Stimulated activated memory B cell treated with anti-CD40 and anti-IgM and Interleukin-4, amounts not matched to agents 10 μg/mL and 1 μg/mL and 100 μg/mL, for 72 hours (primary cell): ENCODE measurements around the gene BBS4.
"Not testable (repeated sequence)": the region's sequence is repeated elsewhere in the genome, so short reads cannot be mapped to it uniquely, and the experiment has no call there.

Experiments used
- ATAC-seq: fragments of 150-1000 bp; cut with Tn5 transposase; 2 replicates; pipeline ENCODE4 v1.10.0; 2021
- H3K27ac Mint-ChIP-seq: one replicate; pipeline ENCODE4 v1.8.0; 2022; ENCODE audit warnings: mild to moderate bottlenecking, mixed read lengths
- H3K27me3 Mint-ChIP-seq: one replicate; pipeline ENCODE4 v1.8.0; 2022; ENCODE audit warnings: mixed read lengths
- H3K36me3 Mint-ChIP-seq: one replicate; pipeline ENCODE4 v1.8.0; 2022; ENCODE audit warnings: mixed read lengths
- H3K4me1 Mint-ChIP-seq: one replicate; pipeline ENCODE4 v1.8.0; 2022; ENCODE audit warnings: mixed read lengths
- H3K4me3 Mint-ChIP-seq: one replicate; pipeline ENCODE4 v1.8.0; 2022; ENCODE audit warnings: mild to moderate bottlenecking, moderate library complexity, mixed read lengths
- H3K9me3 Mint-ChIP-seq: one replicate; pipeline ENCODE4 v1.8.0; 2022; ENCODE audit warnings: mixed read lengths

The BBS4 gene

GRCh38 chr15:72685925-72686794 is at the start of gene BBS4, which contains the start of gene HIGD2B:
Gene BBS4 (plus strand): TSS chr15:72686207. CDS start chr15:72686228, 21 bp downstream.
Gene HIGD2B (minus strand): TSS chr15:72686182. CDS start chr15:72676374, 9,808 bp downstream.
- peak within 1 kb of the TSS; percentile 93 for H3K27ac Mint-ChIP-seq
- peak; percentile 98 for ATAC-seq
- H3K4me3 Mint-ChIP-seq: peak within 1 kb of the TSS; percentile 91
- no peaks in the 10 kb centered on the region for H3K36me3 Mint-ChIP-seq
- peaks cover 12% of the 10 kb centered on the region for H3K4me1 Mint-ChIP-seq
- no peaks in the 10 kb centered on the region for H3K9me3 Mint-ChIP-seq
- H3K27me3 Mint-ChIP-seq: no peaks in the 10 kb centered on the region

- H3K27ac Mint-ChIP-seq, H3K9me3 Mint-ChIP-seq, H3K27me3 Mint-ChIP-seq, H3K4me1 Mint-ChIP-seq, H3K36me3 Mint-ChIP-seq, H3K4me3 Mint-ChIP-seq: not testable (repeated sequence)
- ATAC-seq: peak; percentile 42
Observed at GRCh38 chr15:72636519-72637282, 49.3 kb upstream of the BBS4 start.

- H3K27me3 Mint-ChIP-seq, H3K4me1 Mint-ChIP-seq, H3K36me3 Mint-ChIP-seq, H3K27ac Mint-ChIP-seq, H3K4me3 Mint-ChIP-seq, H3K9me3 Mint-ChIP-seq: not testable (repeated sequence)
- peak; percentile 24 for ATAC-seq
Observed at GRCh38 chr15:72639759-72640483, 46.1 kb upstream of the BBS4 start.

- H3K4me1 Mint-ChIP-seq, H3K36me3 Mint-ChIP-seq, H3K9me3 Mint-ChIP-seq, H3K27ac Mint-ChIP-seq, H3K27me3 Mint-ChIP-seq, H3K4me3 Mint-ChIP-seq, ATAC-seq: not testable (repeated sequence)
Observed at GRCh38 chr15:72642271-72642670, 43.7 kb upstream of the BBS4 start.

GRCh38 chr15:72648631-72649253 is 37.3 kb upstream of the BBS4 start:
- H3K36me3 Mint-ChIP-seq, H3K27ac Mint-ChIP-seq, H3K4me1 Mint-ChIP-seq, H3K27me3 Mint-ChIP-seq, H3K4me3 Mint-ChIP-seq, H3K9me3 Mint-ChIP-seq: not testable (repeated sequence)
- ATAC-seq: peak; percentile 39

- not testable (repeated sequence) for H3K27ac Mint-ChIP-seq, H3K4me3 Mint-ChIP-seq, ATAC-seq, H3K27me3 Mint-ChIP-seq, H3K36me3 Mint-ChIP-seq, H3K9me3 Mint-ChIP-seq, H3K4me1 Mint-ChIP-seq
Observed at GRCh38 chr15:72654397-72654796, 31.6 kb upstream of the BBS4 start, which contains the start of gene GOLGA6B. Gene GOLGA6B (plus strand): TSS chr15:72654697. CDS start chr15:72654738, 41 bp downstream.

GRCh38 chr15:72656014-72656413 is 30.0 kb upstream of the BBS4 start:
- not testable (repeated sequence) for H3K36me3 Mint-ChIP-seq, H3K27me3 Mint-ChIP-seq

GRCh38 chr15:72661081-72661480 is 24.9 kb upstream of the BBS4 start:
- not testable (repeated sequence) for H3K9me3 Mint-ChIP-seq, H3K36me3 Mint-ChIP-seq, ATAC-seq, H3K4me1 Mint-ChIP-seq, H3K4me3 Mint-ChIP-seq, H3K27ac Mint-ChIP-seq, H3K27me3 Mint-ChIP-seq

More at GRCh38 chr15:72656014-72656413, 30.0 kb upstream of the BBS4 start:
- ATAC-seq, H3K4me1 Mint-ChIP-seq, H3K9me3 Mint-ChIP-seq, H3K27ac Mint-ChIP-seq, H3K4me3 Mint-ChIP-seq: not testable (repeated sequence)

GRCh38 chr15:72663931-72664330 is 22.1 kb upstream of the BBS4 start:
- H3K36me3 Mint-ChIP-seq, ATAC-seq, H3K9me3 Mint-ChIP-seq, H3K27me3 Mint-ChIP-seq, H3K27ac Mint-ChIP-seq, H3K4me3 Mint-ChIP-seq, H3K4me1 Mint-ChIP-seq: not testable (repeated sequence)

GRCh38 chr15:72665706-72666105 is 20.3 kb upstream of the BBS4 start:
- H3K36me3 Mint-ChIP-seq, H3K27ac Mint-ChIP-seq, H3K4me1 Mint-ChIP-seq, ATAC-seq, H3K4me3 Mint-ChIP-seq, H3K27me3 Mint-ChIP-seq, H3K9me3 Mint-ChIP-seq: not testable (repeated sequence)

- not testable (repeated sequence) for H3K27ac Mint-ChIP-seq, H3K4me1 Mint-ChIP-seq, H3K4me3 Mint-ChIP-seq, H3K36me3 Mint-ChIP-seq, H3K9me3 Mint-ChIP-seq
- H3K27me3 Mint-ChIP-seq: peaks cover 25% of the 10 kb centered on the region
- peak; percentile 55 for ATAC-seq
Observed at GRCh38 chr15:72669803-72670202, 16.2 kb upstream of the BBS4 start.

GRCh38 chr15:72670656-72671352 is 15.2 kb upstream of the BBS4 start:
- Mint-ChIP-seq H3K27me3 (peaks cover 35% of the 10 kb centered on the region), H3K4me3 (peak overlapping the region; percentile 84), H3K27ac (peak overlapping the region; percentile 59)
- not testable (repeated sequence) for H3K9me3 Mint-ChIP-seq, H3K36me3 Mint-ChIP-seq, H3K4me1 Mint-ChIP-seq
- ATAC-seq: peak; percentile 96

GRCh38 chr15:72671525-72671924 is 14.5 kb upstream of the BBS4 start:
- Mint-ChIP-seq H3K4me1 (peaks cover 10% of the 10 kb centered on the region), H3K27ac (no peak overlapping the region)

GRCh38 chr15:72676838-72677237 is 9.2 kb upstream of the BBS4 start:
- no peaks in the 10 kb centered on the region for H3K9me3 Mint-ChIP-seq
- no peaks in the 10 kb centered on the region for H3K36me3 Mint-ChIP-seq
- no peak for ATAC-seq
- peaks cover 47% of the 10 kb centered on the region for H3K27me3 Mint-ChIP-seq
- no peak overlapping the region for H3K27ac Mint-ChIP-seq
- H3K4me1 Mint-ChIP-seq: no peaks in the 10 kb centered on the region
- no peak overlapping the region for H3K4me3 Mint-ChIP-seq

More at GRCh38 chr15:72671525-72671924, 14.5 kb upstream of the BBS4 start:
- Mint-ChIP-seq H3K4me3 (no peak overlapping the region), H3K27me3 (peaks cover 39% of the 10 kb centered on the region), H3K9me3 (no peaks in the 10 kb centered on the region), H3K36me3 (no peaks in the 10 kb centered on the region)
- no peak for ATAC-seq
